Measurements from ENCODE around the gene TSNAX. TPM values are rescaled to one million over a fixed set of nuclear protein-coding genes. Genes with fewer than 3 reads are reported as not detected.

Gene TSNAX
- total RNA-seq, 1 experiment from 2014 or later = 13.9 TPM

GRCh38 chr1:231518485-231519034, 9.9 kb upstream of the TSNAX start:
- DNase-seq (ENCODE audit: low spot score) = no peak

GRCh38 chr1:231519166-231519565, 9.3 kb upstream of the TSNAX start:
- no peak for DNase-seq (ENCODE audit: low spot score)

GRCh38 chr1:231522038-231522437, 6.4 kb upstream of the TSNAX start:
- no peak for DNase-seq (ENCODE audit: low spot score)

DNA sequence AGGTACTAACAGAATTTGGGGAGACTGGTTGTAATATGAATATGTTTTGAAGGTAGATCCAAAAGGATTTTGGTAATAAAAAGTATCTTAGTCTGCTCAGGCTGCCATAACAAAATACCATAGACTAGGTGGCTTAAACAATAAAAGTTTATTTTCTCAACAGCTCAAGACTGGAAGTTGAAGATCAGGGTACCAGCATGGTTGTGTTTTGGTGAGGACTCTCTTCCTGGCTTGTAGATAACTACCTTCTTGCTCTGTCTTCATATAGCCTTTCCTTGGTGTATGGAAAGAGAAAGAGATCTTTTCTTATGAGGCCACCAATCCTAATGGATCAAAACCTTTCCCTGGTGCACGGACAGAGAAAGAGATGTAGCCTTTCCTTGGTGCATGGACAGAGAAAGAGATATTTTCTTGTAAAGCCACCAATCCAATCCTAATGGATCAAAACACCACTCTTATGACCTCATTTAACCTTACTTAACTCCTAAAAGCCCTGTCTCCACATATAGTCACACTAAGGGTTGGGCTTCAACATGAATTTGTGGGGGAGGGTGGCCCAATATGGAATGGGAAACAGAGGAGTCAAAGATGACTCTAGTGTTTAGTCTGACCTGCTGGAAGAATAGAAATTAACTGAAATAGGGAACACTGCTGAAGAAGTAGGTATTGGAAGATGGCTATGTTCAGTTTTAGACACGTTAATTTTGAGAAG, 5.4 kb upstream of the TSNAX start:
- no peak for DNase-seq (ENCODE audit: low spot score)

- DNase-seq (ENCODE audit: low spot score) = no peak
Observed at GRCh38 chr1:231523816-231524215, 4.7 kb upstream of the TSNAX start.

DNA sequence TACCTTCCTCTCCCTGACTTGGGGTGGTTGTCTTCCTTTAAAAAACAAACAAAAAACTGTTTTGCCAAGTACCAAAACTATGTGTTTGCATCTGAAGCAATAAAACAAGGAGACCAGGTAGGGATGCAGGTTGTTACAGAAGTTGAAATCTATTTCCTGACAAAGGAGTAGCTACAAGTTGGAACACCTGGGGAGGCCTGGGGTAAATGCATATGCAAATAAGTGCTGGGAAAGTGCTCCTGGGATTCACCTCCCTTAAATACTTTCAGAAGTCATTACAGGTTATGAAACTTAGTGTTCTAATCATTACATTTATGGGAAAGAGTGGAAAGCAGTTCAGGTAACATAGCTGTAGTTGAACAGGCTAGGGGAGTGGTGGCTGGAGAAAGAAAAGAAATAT, 1.9 kb upstream of the TSNAX start:
- no peak for DNase-seq (ENCODE audit: low spot score)

- DNase-seq (ENCODE audit: low spot score) = no peak
Observed at GRCh38 chr1:231527586-231528171, 790 bp upstream of the TSNAX start.

DNA sequence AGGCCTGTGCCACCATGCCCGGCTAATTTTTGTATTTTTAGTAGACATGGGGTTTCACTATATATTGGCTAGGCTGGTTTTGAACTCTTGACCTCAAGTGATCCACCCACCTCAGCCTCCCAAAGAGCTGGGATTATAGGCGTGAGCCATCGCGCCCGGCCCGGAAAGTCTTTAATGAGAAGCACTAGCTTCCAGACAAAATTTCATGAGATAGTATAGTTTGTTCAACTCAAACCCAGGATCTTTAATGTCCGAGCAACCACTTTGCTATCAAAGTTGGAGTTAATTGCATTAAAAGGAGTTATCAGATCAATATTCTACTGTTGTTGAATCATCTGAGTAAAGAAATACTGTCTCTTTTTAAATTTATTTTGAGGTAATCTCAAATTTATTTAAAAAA, 4.8 kb downstream of the TSNAX start:
- no peak for DNase-seq (ENCODE audit: low spot score)

DNA sequence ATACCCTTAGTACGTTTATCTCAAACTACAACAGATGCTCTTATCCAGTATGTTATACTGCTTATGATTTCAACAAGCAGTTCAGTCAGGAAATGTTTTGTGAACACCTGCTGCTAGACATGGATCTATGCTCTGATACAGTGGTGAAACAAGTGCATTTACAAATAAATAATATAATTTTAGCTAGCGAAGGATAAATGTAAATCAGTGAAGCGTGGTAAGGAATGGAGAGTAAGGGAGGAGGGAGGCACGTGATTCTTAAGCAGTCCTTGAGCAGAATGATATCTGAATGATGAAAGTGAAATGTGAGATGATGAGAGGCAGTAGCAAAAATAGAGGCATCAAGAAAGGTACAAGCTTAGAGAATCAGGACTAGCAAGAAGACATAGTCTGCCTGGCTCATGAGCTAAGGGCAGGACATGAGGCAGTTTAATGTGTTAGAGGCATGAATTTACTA, 6.3 kb downstream of the TSNAX start:
- no peak for DNase-seq (ENCODE audit: low spot score)

- DNase-seq (ENCODE audit: low spot score) = no peak
Observed at GRCh38 chr1:231536099-231536498, 7.6 kb downstream of the TSNAX start.

DNA sequence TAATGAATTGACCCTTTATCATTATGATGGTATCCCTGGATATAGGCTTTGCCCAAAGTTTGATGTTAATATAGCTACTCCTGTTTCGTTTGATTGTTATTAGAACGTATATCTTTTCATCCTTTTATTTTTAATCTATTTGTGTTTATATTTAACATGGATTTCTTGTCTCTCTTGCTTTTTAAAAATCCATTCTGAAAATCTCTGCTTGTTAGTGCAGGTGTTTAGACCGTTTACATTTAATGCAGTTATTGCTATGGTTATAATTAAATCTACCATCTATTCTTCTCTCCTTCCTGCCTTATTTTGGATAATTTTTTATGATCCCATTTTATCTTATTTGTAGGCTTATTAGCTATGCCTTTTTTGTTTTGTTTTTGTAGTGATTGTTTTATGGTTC, 12.4 kb downstream of the TSNAX start:
- no peak for DNase-seq (ENCODE audit: low spot score)

GRCh38 chr1:231541842-231542241, 13.4 kb downstream of the TSNAX start:
- DNase-seq (ENCODE audit: low spot score) = no peak

- no peak for DNase-seq (ENCODE audit: low spot score)
Observed at GRCh38 chr1:231544943-231545592, 16.6 kb downstream of the TSNAX start.

DNA sequence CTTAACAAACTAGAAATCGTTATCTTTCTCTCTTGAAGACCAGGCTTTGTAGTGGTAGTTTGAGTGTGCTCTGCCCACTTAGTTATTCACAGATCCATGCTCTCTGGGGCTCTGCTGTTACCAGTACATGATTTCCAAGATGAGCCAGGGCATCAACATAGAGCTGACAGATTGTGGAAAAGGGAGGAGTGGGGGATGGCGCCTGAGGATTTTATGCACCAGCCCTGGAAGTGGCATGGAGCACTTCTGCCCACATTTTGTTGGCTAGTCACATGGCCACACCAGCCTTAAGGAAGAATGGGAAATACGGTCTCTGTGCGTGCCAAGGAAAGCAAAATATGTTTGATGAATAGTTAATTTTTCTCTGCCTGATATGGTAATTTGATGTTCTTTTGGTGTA, 18.2 kb downstream of the TSNAX start:
- DNase-seq (ENCODE audit: low spot score) = no peak

DNA sequence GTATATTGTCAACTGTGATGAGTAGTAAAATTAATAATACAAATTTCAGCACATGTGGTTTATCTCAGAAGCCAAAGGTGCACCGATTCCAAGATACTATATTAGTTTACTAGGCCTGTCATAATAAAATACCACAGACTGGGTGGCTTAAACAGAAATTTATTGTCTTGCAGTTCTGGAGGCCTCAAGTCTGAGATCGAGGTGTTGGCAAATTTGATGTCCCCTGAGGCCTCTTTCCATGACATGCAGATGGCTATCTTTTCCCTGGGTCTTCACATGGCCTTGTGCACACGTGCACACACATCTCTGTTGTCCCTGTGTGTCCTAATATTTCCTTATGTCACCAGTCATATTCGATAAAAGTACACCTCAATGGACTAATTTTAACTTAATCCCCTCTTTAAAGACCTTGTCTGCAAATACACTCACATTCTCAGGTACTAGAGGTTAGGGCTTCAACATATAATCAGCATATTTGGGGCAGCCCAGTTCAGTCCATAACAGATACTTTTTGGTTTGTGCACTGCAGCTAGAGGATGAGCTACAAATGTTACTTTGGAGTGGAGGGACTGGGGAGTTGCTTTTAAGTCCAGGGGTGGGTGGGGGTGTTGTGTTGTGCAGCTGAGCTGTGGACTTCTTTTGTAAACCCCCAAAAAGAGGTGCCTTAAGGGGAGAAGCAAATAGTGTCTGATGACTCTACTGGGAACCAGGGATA, 21.4 kb downstream of the TSNAX start:
- no peak for DNase-seq (ENCODE audit: low spot score)

- DNase-seq (ENCODE audit: low spot score) = peak; percentile 64
Observed at GRCh38 chr1:231550448-231550781, 21.9 kb downstream of the TSNAX start.

GRCh38 chr1:231553320-231553719, 24.9 kb downstream of the TSNAX start:
- no peak for DNase-seq (ENCODE audit: low spot score)

DNA sequence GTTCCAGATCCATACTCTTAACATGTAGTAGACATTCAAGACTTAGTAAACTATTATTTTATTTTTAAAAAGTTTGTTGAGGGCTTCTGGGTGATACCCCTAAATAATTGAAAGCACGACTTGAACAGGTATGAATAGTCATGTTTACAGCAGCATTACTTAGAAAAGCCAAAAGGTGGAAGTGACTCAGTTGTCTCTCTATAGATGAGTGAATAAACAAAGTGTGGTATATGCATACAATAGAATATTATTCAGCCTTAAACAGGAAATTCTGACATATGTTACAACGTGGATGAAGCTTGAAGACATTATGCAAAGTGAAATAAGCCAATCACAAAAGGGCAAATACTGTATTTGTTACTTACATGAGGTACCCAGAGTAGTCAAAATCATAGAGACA, 26.5 kb downstream of the TSNAX start:
- DNase-seq (ENCODE audit: low spot score) = no peak

DNA sequence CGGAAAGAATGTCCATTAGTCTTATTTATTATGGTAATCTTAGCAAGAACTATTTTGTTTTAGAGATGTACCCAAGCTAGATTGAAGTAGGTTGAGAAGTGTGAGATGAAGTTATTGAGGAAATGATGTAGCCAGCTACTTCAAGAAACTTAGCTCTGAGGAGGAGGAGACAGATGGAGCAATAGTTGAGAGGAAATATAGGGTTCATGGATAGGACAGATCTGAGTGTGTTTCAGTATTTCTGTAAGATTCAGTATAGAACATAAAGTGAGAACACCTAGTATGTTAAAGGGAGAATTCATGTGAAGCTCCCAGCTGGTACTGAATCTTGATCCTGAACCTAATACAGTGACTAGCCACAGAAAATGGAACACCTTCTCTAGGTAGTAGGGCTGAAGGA, 28.9 kb downstream of the TSNAX start:
- no peak for DNase-seq (ENCODE audit: low spot score)

DNA sequence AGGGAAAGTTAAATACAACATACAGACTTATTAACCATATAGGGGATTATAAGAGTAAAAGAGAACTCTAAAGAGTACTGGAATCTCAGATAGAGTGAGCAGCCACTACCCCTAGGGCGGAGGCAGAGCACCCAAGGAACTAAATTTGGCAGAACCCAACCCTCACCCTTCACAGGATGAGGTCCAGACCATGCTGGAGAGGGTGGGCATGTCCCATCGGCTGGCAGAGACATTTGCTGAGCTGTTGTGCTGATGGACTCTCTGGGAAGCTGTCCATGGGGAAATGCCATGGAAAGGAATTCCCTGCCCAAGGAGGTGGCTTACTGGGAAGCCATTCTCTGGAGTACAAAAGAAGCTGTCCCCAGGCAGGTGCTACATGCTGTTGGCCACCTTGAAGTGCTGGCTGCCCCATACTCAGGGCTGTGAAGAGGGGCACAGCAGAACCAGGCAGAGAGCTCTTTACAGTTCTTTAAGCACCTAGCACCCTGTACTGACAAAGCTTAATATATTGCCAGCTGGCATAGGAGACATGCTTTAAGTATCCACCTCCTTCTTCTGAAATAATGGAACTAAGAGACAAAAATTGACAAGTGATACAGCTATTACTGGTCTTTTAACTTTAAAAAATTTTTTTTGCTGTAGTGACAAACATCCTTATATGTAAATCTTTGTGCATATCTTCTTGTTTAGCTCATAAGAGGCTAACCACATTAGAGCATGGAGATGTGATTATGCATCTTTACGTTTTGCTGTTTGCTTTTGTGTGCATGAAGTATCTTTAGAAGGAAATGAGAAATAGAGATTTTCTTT, 29.6 kb downstream of the TSNAX start:
- DNase-seq (ENCODE audit: low spot score) = no peak

- no peak for DNase-seq (ENCODE audit: low spot score)
Observed at GRCh38 chr1:231558708-231559185, 30.3 kb downstream of the TSNAX start.
